ENCODE results near the gene PSRC1. TPM values are rescaled to one million over a fixed set of nuclear protein-coding genes. Genes with fewer than 3 reads are reported as not detected.

The PSRC1 gene
- total and polyA plus RNA-seq, 2 donors (not counting 3 experiments of a cell fraction or from before 2014, with no cell fraction given) = 25.0 to 29.3 TPM

DNA sequence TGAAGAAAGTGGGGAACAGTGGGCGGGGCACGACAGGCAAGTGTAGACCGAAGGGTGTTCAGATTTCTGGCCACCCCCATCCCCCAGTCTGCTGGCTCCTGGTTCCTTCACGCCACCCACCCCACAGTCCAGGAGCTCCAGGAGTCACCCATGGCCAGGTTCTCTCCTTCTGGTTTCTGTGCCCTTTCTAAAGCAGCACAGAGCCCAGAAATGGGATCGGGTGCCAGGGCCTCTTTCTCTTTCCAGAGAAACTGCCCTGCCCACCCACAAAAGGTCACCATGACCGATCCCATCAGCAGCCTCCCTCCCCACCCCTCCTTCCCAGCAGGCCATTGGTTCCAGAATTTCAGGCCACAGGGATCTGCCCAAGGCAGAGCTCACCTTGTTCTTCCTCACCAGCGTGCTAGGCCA lies 36.8 kb downstream of the PSRC1 start:
- CTCF ChIA-PET = interaction anchor here (1.2 kb wide), 2 partner anchors 18 to 246 kb away, joined by 3 to 4 read pairs; no protein-coding TSS in a partner anchor

More for the DNA sequence above, 36.8 kb downstream of the PSRC1 start:
- Histone ChIP-seq H3K27ac (ENCODE audit: insufficient read depth, low read depth, low read length) (no peak overlapping the region), H3K27me3 (ENCODE audit: control insufficient read depth in 2 of 2, insufficient read depth in 2 of 2, low read length in 2 of 2) (peaks cover 19 to 20% of the 10 kb centered on the region in 2 experiments), H4K20me1 (replicated peaks; ENCODE audit: control insufficient read depth, extremely low read depth, insufficient read depth, low read length) (no peaks in the 10 kb centered on the region), H3K4me1 (ENCODE audit: control insufficient read depth, extremely low read depth, insufficient read depth, low read length) (no peaks in the 10 kb centered on the region), H3K9me1 (replicated peaks; ENCODE audit: control insufficient read depth, extremely low read depth, insufficient read depth, low read length) (no peaks in the 10 kb centered on the region), H3K4me3 (replicated peaks in 1 of 3; ENCODE audit: insufficient read depth in 1 of 3, low read depth in 1 of 3, low read length in 3 of 3) (no peak overlapping the region), H2AFZ (ENCODE audit: low read depth, low read length) (no peak overlapping the region), H3K9me3 (replicated peaks; ENCODE audit: control insufficient read depth, insufficient read depth, low read length) (no peaks in the 10 kb centered on the region), H3K36me3 (ENCODE audit: control insufficient read depth in 2 of 2, extremely low read depth in 1 of 2, insufficient read depth in 2 of 2, low read length in 2 of 2) (no peaks in the 10 kb centered on the region), H3K9ac (replicated peaks; ENCODE audit: extremely low read depth, insufficient read depth, low read length) (no peak overlapping the region), H3K4me2 (ENCODE audit: insufficient read depth, low read length) (no peak overlapping the region), H3K79me2 (ENCODE audit: control insufficient read depth, insufficient read depth, low read length) (no peaks in the 10 kb centered on the region)
- POLR2A ChIA-PET = no interaction called here
- dilution Hi-C loops (cut with MboI; ENCODE audit: extremely low pct_ligation_motif_present, low sequenced_read_pairs) = no loop called here
- TF ChIP-seq GATA2 (IDR thresholded peaks at IDR 0.05; ENCODE audit: insufficient read depth, insufficient read length, low read depth, low read length) (no peak), FOS (IDR thresholded peaks at IDR 0.05; ENCODE audit: borderline replicate concordance, insufficient read depth, low read length) (no peak), POLR2A (IDR thresholded peaks at IDR 0.05; ENCODE audit: low read depth, low read length) (no peak), EZH2 (IDR thresholded peaks at IDR 0.05; ENCODE audit: borderline replicate concordance, low read depth, low read length, severe bottlenecking) (no peak), JUN (IDR thresholded peaks at IDR 0.05; ENCODE audit: borderline replicate concordance, insufficient read depth, insufficient read length, low read depth) (no peak), MYC (IDR thresholded peaks at IDR 0.05; ENCODE audit: low read depth, low read length) (no peak), POLR2AphosphoS5 (IDR thresholded peaks at IDR 0.05; ENCODE audit: insufficient read depth, low read depth, low read length) (no peak)
- TF ChIP-seq, protein P1, sequence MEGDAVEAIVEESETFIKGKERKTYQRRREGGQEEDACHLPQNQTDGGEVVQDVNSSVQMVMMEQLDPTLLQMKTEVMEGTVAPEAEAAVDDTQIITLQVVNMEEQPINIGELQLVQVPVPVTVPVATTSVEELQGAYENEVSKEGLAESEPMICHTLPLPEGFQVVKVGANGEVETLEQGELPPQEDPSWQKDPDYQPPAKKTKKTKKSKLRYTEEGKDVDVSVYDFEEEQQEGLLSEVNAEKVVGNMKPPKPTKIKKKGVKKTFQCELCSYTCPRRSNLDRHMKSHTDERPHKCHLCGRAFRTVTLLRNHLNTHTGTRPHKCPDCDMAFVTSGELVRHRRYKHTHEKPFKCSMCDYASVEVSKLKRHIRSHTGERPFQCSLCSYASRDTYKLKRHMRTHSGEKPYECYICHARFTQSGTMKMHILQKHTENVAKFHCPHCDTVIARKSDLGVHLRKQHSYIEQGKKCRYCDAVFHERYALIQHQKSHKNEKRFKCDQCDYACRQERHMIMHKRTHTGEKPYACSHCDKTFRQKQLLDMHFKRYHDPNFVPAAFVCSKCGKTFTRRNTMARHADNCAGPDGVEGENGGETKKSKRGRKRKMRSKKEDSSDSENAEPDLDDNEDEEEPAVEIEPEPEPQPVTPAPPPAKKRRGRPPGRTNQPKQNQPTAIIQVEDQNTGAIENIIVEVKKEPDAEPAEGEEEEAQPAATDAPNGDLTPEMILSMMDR (IDR thresholded peaks at IDR 0.05; ENCODE audit: extremely low read depth in 1 of 2, insufficient read depth in 1 of 2, low read depth in 1 of 2, low read length in 2 of 2) = no peak
- TF ChIP-seq, protein P2, sequence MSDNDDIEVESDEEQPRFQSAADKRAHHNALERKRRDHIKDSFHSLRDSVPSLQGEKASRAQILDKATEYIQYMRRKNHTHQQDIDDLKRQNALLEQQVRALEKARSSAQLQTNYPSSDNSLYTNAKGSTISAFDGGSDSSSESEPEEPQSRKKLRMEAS (IDR thresholded peaks at IDR 0.05; ENCODE audit: insufficient read depth, insufficient read length) = no peak
- intact Hi-C loops (cut with micrococcal nuclease) = no loop called here
- FAIRE-seq (no peak), DNase-seq (ENCODE audit: low read depth, low spot score) (no peak)
- no TSS peak for BruUV-seq (replicated peaks)

Measured in endothelial cell of umbilical vein (primary cell).